ENCODE measurements around the gene FLNC.

- no peak for TF ChIP-seq EZH2 (IDR thresholded peaks at IDR 0.05; ENCODE audit: insufficient read depth, poor library complexity, severe bottlenecking)
- TF ChIP-seq EZH2phosphoT487 (IDR thresholded peaks at IDR 0.05; ENCODE audit: insufficient read depth, low read depth): no peak
Measured at GRCh38 chr7:128876586-128876977, 46.4 kb downstream of the FLNC start.
